ENCODE data around the gene SLC4A3.
"Not testable (repeated sequence)": the region's sequence is repeated elsewhere in the genome, so short reads cannot be mapped to it uniquely, and the experiment has no call there.

Gene SLC4A3

GRCh38 chr2:219648963-219649362 lies 21.5 kb downstream of the SLC4A3 start:
- DNase-seq = no peak

GRCh38 chr2:219650426-219651248 lies 23.2 kb downstream of the SLC4A3 start:
- DNase-seq = no peak

- DNase-seq = not testable (repeated sequence)
These were observed 24.2 kb downstream of the SLC4A3 start for GRCh38 chr2:219651656-219652055.

GRCh38 chr2:219656526-219656925 lies 29.1 kb downstream of the SLC4A3 start:
- DNase-seq = no peak

GRCh38 chr2:219658196-219658846 lies 30.9 kb downstream of the SLC4A3 start:
- no peak for DNase-seq

- DNase-seq = no peak
These were observed 31.4 kb downstream of the SLC4A3 start for GRCh38 chr2:219658874-219659273.

GRCh38 chr2:219661197-219661954 lies 33.9 kb downstream of the SLC4A3 start:
- DNase-seq = no peak

- no peak for DNase-seq
These were observed 34.5 kb downstream of the SLC4A3 start for GRCh38 chr2:219661955-219662395.

- no peak for DNase-seq
These were observed 35.1 kb downstream of the SLC4A3 start for GRCh38 chr2:219662566-219662965.

GRCh38 chr2:219663116-219663762 lies 35.8 kb downstream of the SLC4A3 start:
- DNase-seq = no peak

GRCh38 chr2:219664041-219664440 lies 36.6 kb downstream of the SLC4A3 start:
- DNase-seq = no peak

GRCh38 chr2:219664944-219665343 lies 37.5 kb downstream of the SLC4A3 start:
- no peak for DNase-seq

GRCh38 chr2:219665926-219666325 lies 38.5 kb downstream of the SLC4A3 start:
- no peak for DNase-seq

GRCh38 chr2:219668316-219668715 lies 40.9 kb downstream of the SLC4A3 start:
- no peak for DNase-seq

- DNase-seq = no peak
These were observed 43.0 kb downstream of the SLC4A3 start for GRCh38 chr2:219670386-219670785.

GRCh38 chr2:219671279-219671678 lies 43.8 kb downstream of the SLC4A3 start:
- no peak for DNase-seq

GRCh38 chr2:219672406-219672805 lies 45.0 kb downstream of the SLC4A3 start:
- DNase-seq = no peak

GRCh38 chr2:219675221-219675620 lies 47.8 kb downstream of the SLC4A3 start:
- DNase-seq = no peak

GRCh38 chr2:219676586-219676985 lies 49.2 kb downstream of the SLC4A3 start:
- DNase-seq = no peak

GRCh38 chr2:219679041-219679440 lies 51.6 kb downstream of the SLC4A3 start:
- DNase-seq = no peak

GRCh38 chr2:219679571-219679970 lies 52.1 kb downstream of the SLC4A3 start:
- no peak for DNase-seq

- DNase-seq = no peak
These were observed 53.7 kb downstream of the SLC4A3 start for GRCh38 chr2:219680958-219681693.
